WI38 (cell line): ENCODE measurements around the gene CARD19.

Source experiments
- H3K4me3 ChIP-seq: 2 replicates; pipeline ENCODE4 v1.5.1; 2011; ENCODE audit warnings: low read depth, mild to moderate bottlenecking, control low read depth, low read length
- TF ChIP-seq, protein P1 (sequence below): IDR thresholded peaks from 2 replicates; pipeline ENCODE4 v1.5.1; 2012; ENCODE audit warnings: low read depth, mild to moderate bottlenecking, control low read depth, low read length

The CARD19 gene

DNA sequence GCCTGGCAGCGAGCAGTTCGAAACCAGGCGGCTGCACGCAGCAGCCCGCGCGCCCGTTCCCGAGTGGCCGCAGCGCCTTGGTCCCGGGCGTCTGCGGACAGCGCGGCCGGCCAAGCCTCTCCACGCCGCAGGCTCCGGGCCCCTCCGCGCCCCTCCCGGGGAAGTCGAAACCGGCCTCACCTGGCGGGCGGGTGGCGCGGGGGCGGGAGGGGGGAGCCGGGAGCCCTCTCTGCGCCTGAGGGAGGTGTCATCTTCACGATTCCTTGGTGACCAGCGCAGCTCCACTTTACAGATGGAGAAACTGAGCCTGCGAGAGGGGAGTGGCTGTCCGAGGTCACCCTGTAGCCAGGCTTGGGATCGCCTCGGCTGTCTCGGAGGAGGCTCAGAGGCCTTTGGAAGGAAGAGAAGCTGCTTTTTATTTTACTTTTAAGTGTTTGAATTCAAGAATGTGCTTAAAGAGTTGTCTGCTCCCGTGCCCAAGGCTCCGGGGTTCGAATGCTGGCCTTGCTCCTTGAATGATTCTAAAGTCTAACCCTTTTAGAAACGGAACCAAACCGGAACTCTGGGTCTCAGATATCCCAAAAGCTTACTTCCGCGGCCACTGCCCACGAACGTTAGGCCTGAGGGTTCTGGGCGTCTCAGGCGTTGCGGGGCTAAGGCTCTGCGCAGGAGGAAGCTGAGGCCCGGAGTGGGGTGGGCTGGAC, 36.9 kb upstream of the CARD19 start:
- TF ChIP-seq, protein P1, sequence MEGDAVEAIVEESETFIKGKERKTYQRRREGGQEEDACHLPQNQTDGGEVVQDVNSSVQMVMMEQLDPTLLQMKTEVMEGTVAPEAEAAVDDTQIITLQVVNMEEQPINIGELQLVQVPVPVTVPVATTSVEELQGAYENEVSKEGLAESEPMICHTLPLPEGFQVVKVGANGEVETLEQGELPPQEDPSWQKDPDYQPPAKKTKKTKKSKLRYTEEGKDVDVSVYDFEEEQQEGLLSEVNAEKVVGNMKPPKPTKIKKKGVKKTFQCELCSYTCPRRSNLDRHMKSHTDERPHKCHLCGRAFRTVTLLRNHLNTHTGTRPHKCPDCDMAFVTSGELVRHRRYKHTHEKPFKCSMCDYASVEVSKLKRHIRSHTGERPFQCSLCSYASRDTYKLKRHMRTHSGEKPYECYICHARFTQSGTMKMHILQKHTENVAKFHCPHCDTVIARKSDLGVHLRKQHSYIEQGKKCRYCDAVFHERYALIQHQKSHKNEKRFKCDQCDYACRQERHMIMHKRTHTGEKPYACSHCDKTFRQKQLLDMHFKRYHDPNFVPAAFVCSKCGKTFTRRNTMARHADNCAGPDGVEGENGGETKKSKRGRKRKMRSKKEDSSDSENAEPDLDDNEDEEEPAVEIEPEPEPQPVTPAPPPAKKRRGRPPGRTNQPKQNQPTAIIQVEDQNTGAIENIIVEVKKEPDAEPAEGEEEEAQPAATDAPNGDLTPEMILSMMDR: no peak
- H3K4me3 ChIP-seq: no peak overlapping the region

DNA sequence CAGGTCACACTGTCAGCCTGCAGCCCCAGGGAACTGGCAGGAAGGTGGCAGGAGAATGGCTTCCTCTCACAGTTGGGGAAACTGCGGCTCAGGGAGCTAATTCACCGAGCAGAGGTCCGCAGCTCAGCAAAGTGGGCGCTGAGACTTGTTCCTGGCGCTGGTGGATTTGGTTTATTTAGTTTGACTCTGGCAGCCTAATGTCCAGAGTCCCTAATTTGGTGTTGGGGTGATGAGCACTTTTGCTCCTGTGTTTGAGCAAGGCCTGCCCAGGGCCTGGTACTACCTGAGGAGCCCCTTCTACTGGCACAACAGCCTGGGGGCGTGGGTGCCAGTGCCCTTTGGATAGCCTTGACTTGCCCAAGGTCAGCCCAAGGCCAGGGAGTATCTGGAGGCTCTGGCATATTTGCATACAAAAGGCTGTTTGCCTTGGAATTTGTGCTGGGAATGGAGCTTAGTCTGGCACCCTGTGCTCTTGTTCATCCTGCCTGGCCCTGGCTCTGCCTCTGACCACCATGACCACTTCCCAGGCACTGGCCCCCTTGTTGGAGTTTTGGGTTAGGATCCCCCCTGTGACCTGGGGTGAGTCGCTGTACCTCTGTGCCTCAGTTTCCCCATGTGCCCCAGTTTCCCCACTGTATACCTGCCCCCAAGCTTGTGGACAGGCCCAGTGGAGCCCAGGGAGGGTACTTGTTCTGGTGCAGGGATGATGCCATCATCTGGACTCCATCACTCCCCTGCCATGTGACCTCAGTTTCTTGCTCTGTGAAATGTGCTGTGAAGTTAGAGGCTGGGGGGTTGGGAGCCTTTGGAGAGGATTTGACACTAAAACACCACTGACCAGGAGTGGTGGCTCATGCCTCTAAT, 36.1 kb upstream of the CARD19 start:
- no peak overlapping the region for H3K4me3 ChIP-seq
- TF ChIP-seq, protein P1: no peak

DNA sequence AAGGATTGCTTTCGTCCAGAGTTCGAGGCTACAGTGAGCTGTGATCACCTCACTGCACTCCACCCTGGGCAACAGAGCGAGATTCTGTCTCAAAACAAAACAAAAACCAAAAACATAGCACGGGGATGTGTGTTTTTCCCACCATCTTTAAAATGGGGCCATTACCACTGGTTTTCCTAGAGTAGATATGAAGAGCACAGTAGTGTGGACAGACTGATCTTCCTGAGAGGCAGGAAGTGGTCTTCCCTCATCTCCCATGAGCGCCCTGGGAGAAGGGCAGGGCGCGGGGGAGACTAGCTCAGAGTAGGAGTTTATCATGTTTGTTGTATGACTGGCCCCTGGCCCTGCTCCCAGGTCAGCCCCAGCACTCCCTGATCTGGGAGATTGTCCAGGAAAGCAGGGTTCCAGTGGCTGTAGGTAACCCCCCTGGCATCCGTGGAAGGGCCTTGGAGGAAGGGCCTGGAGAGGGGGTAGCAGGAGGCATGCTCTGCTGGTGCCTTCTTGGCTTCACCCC, 35.2 kb upstream of the CARD19 start:
- no peak overlapping the region for H3K4me3 ChIP-seq
- TF ChIP-seq, protein P1: no peak

DNA sequence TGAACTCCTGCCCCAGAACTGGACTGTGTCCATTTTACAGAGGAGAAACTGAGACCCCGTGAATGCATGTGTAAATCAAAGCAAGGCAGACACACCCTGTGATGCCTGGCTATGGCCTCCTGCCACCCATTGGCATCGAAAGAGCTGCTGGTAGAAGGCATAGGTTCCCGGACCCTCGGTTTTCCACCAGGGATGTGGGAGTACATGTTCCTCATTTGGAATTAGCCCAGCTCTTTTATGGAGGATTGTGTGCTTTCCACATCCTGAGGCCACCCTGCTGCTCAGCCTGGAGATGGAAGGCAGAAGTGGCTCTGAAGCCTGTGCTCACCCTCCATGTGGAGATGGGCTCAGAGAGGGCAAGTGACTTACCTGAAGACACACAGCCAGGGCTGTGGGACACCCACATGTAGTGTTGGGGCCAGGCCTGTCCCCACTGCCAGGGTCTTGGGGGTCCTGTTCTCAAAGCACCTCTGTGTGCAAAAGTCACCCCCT, 34.7 kb upstream of the CARD19 start:
- no peak overlapping the region for H3K4me3 ChIP-seq
- TF ChIP-seq, protein P1: no peak

DNA sequence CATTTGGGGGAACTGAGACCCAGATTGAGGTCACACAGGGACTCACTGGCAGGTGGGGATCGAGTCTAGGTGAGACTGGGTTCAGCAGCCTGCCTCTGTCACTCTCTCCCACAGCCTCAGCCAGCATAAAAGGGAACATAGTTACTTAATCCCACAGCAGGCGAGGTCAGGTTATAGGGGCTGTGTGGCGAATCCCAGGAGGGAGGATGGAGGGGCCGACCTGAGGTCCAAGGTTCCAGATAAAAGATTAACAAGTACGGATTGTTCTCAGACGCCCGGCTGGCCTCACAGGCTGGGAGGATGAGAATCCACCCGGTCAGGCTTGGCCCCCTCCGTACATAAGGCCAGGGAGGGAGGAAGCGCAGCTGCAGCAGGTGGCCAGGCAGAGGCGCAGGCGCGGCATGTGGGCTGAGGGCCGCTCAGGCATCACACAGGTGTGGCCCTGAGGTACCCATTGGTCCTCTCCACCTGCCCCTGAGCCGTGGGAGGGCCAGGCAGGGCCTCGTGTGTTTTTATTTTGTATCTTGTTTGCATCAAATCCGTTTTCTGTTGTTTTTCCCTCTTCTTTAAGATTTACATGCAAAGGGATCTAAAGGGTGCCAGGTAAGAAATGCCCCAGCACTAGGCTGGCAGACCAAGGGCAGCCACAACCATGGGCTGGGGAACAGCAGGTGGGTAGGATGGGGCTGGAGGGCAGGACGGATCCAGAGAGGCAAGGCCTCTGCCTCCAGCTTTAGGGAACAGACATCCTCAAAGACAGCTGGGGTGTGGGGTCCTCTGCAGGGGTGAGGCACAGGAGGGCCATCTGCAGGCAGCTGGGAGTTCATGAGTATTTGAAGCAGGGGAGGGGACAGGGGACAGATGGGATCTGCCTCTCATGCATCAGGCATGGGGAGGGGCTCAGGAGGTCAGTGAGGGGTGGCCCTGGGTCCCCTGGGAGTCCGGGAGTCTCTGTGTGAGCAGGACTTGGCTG, 33.9 kb upstream of the CARD19 start:
- TF ChIP-seq, protein P1: no peak
- H3K4me3 ChIP-seq: no peak overlapping the region

DNA sequence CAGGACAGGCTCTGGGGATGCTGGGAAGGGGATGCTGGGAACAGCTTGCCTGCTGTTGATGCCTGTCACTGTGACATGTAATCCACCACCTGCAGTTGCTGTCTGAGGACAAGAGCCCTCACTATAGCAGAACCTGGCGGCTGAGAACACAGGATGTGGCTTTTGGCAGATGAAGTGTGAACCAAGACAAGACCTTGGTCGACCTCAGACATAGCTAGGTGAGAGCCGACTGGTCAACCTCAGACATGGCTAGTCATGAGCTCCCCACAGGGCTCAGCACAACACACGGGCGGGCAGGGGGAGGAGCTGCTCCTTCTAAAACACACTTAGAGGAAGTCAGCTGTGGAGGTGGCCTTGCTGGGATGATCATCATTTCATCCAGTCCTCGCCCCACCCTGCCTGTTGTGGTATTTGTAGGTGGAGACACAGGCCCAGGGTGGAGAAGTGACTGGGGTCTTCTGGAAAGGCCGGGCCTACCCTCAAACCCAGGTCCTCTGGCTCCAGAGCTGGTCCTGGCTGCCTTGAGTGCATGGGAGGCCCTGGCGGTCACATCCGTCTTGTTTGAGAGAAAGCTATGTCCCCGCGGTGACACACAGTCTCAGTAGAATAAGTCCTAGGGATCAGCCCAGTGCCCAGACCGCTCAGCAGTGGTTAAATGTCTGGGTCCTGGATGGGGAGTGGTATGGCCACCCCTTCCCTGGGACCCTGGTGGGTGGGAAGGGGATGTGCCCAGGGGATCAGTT, 31.5 kb upstream of the CARD19 start:
- TF ChIP-seq, protein P1: no peak
- H3K4me3 ChIP-seq: no peak overlapping the region
